Measurements from ENCODE around the gene DDX1.

GRCh38 chr2:15664273-15665066 lies 72.8 kb downstream of the DDX1 start:
- no peak for TF ChIP-seq CTCF (IDR thresholded peaks at IDR 0.05)
- no peak for TF ChIP-seq POLR2A (IDR thresholded peaks at IDR 0.05)
- TF ChIP-seq POLR2AphosphoS5 (IDR thresholded peaks at IDR 0.05): no peak
